Heart left ventricle (tissue), 16 donors: ENCODE measurements around the gene DUSP22. TPM values are rescaled to one million over a fixed set of nuclear protein-coding genes. Genes with fewer than 3 reads are reported as not detected.

ENCODE experiments used
- ATAC-seq, 4 donors: fragments of 200-7000 bp; cut with Tn5 transposase; one replicate each; pipeline ENCODE4 v1.9.1; 2020 to 2022; ENCODE audit warnings: moderate library complexity in 4 of 4, mild to moderate bottlenecking in 3 of 4, moderate number of reproducible peaks in 1 of 4
- DNase-seq, 5 donors: peaks; one replicate each; pipeline ENCODE4 v3.0.0-alpha.2; 2020
- H3K27ac ChIP-seq, 12 donors: fragments of 200-600 bp; sonication (generic) in 4 of 12; one replicate each; pipeline versions ENCODE4 v1.5.0 to v1.8.0; 2016 to 2022; ENCODE audit warnings: mild to moderate bottlenecking in 2 of 12
- H3K27me3 ChIP-seq, 9 donors: fragments of 200-600 bp; sonication (generic) in 2 of 9; one replicate each; pipeline versions ENCODE4 v1.5.1 to v1.8.0; 2016 to 2022; ENCODE audit warnings: mild to moderate bottlenecking in 3 of 9
- H3K36me3 ChIP-seq, 9 donors: fragments of 200-600 bp; sonication (generic) in 2 of 9; one replicate each; pipeline versions ENCODE4 v1.5.0 to v1.8.0; 2018 to 2022; ENCODE audit warnings: mild to moderate bottlenecking in 2 of 9
- H3K4me1 ChIP-seq, 12 donors: fragments of 200-600 bp; sonication (generic) in 4 of 12; one replicate each; pipeline versions ENCODE4 v1.5.0 to v1.8.0; 2016 to 2022; ENCODE audit warnings: mild to moderate bottlenecking in 3 of 12
- H3K4me3 ChIP-seq, 12 donors: fragments of 200-600 bp; sonication (generic) in 4 of 12; one replicate each; pipeline versions ENCODE4 v1.5.0 to v1.8.0; 2017 to 2022; ENCODE audit warnings: mild to moderate bottlenecking in 9 of 12, moderate library complexity in 4 of 12
- H3K9me3 ChIP-seq, 12 donors: fragments of 200-600 bp; sonication (generic) in 4 of 12; one replicate each; pipeline versions ENCODE4 v1.5.0 to v1.8.0; 2016 to 2022; ENCODE audit warnings: mild to moderate bottlenecking in 1 of 12
- CTCF ChIP-seq, 12 donors: fragments of 200-600 bp; sonication (generic) in 4 of 12; IDR thresholded peaks; one replicate each; pipeline versions ENCODE4 v1.5.0 to v1.8.0; 2018 to 2022; ENCODE audit warnings: antibody characterized with exemption in 12 of 12, mild to moderate bottlenecking in 5 of 12
- POLR2A ChIP-seq, 2 donors: fragments of 450-650 bp; IDR thresholded peaks; one replicate each; pipeline ENCODE4 v1.6.1; 2017; ENCODE audit warnings: antibody characterized with exemption in 2 of 2, mild to moderate bottlenecking in 2 of 2, moderate library complexity in 2 of 2
- WGBS, 4 donors: extraction: QIAGEN DNeasy Blood & Tissue Kit in 2 of 4; methylation state at CpG; one replicate each; pipeline versions ENCODE4 v1.1.5 to v1.1.7; 2013 to 2018; 5-methylcytosine and 5-hydroxymethylcytosine counted together
- intact Hi-C, 10 donors: fragments of 100-400 bp; cut with DNase I; formaldehyde crosslinking; loops; one replicate each; pipeline versions ENCODE4 v1.11.1 to v1.14.2; 2022
- polyA plus RNA-seq, 2 donors: library from polyadenylated mRNA; stranded (reverse); fragments of 200-250 nt; gene quantifications; one replicate each; pipeline ENCODE4 v1.2.3, GENCODE V29; 2013
- total RNA-seq, 9 donors: library from RNA; depleted of rRNA in 2 of 9; stranded (reverse); fragments of >200 nt in 2 of 9; fragmentation: NEBNext Ultra II Directional in 3 of 9; extraction: Animal tissue kit (Norgen Biotek cat#: 25700) in 3 of 9; gene quantifications; one replicate each; pipeline versions ENCODE4 v1.1.0 to v1.2.4, GENCODE V29; 2016 to 2023
- donor health status: ischemic (EF 13 %, LVEDD 7.1; RV severe dilation, severe dysfunction).
- donor health status: healthy with polysubstance abuse.
- donor health status: DM: no; HTN: yes; CAD: no.
- donor health status: DM: no; HTN: no; CAD: no.
- donor health status: ischemic (EF 25% LVEDD 6.9; RV normal size, moderate dysfunction).
- donor health status: ischemic (EF 25% LVEDD 5.7; RV mildly dilated, moderate dysfunction).
- donor health status: healthy.
- donor health status: DM: yes; HTN: yes; CAD: no.
- donor health status: ischemic (EF 35%, LVEDD 5.7; RV mildly dilated, moderate dysfunction).
- donor health status: nonischemic (EF 11% LVEDD 7.7; RV severe dilation, severe dysfunction).
- donor health status: DM: yes; HTN: yes; CAD: no.
- donor health status: PGD.
- donor health status: ischemic (EF 29% LVEDD 5.4; RV normal size, mild dysfunction).
- donor health status: nonischemic (EF 23%, LVEDD 6.1; RV moderate dilation, normal function).

The DUSP22 gene
- total and polyA plus RNA-seq, 11 donors = 33.4 to 79.9 (median 48.2) TPM

DNA sequence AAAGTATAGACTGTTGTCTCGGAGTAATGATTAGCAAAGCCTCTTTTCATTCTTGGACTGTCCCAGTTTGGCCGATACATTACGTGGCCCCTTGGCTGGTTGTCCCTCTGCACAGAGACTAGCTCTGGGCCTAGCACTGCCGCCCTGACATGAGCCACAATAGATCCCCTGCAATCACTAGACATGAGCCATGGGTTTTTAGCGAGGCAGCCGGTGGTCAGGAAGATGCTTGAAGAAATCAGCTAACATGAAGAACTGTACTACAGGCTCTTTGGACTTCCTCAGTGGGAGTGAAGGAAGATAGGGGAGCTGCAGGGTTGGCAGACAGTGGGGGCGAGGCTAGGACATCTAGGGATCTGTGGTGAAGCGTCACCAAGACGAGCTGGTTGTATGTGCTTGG, 11.0 kb downstream of the DUSP22 start:
- Histone ChIP-seq H3K36me3 (peaks cover 0 to 32% (median 10%) of the 10 kb centered on the region in 9 donors), H3K27me3 (no peaks in the 10 kb centered on the region), H3K9me3 (no peaks in the 10 kb centered on the region), H3K4me1 (peaks cover 0 to 53% (median 25%) of the 10 kb centered on the region in 12 donors), H3K27ac (no peak overlapping the region), H3K4me3 (no peak overlapping the region)
- TF ChIP-seq POLR2A (IDR thresholded peaks at IDR 0.05) (no peak), CTCF (IDR thresholded peaks at IDR 0.05) (no peak)
- WGBS, 4 donors = 81 to 93% (median 91%) methylated on average over 9 of the region's 9 CpGs
- intact Hi-C loops = no loop called here
- DNase-seq (no peak), ATAC-seq (no peak)

DNA sequence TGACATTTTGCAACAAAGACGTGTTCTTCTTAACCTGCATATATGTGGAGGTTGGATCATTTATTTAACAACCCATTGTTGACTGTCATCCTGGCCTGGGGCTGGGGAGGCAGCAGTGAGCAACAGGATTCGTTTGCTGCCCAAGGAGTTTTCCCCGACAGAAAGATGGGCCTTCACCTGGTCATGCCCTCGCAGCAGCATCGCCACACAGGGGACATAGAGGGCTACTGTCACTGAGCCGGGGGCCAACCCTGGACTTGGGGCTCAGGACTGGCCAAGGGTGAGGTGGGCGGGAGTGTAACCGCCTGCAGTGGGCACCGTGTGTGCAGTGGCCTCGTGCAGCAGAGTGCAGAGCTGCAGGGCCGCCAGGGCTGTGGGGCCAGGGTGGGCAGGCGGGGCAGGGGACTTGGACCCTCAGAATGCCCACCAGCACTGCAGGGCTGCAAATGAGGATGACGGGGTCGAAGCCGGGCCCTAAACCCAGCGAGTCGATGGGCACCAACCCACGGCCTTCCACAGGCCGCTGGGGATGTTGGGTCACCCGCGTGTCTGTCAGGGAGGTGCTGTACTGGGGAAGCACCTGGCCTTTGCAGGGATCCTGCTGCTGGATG, 11.8 kb downstream of the DUSP22 start:
- H3K4me3 ChIP-seq = no peak overlapping the region
- intact Hi-C loops = no loop called here
- H3K36me3 ChIP-seq = peaks cover 0 to 37% (median 10%) of the 10 kb centered on the region in 9 donors
- ATAC-seq = peak in 1 of 4 donors; percentile 4
- H3K9me3 ChIP-seq = no peaks in the 10 kb centered on the region
- TF ChIP-seq POLR2A (IDR thresholded peaks at IDR 0.05) (no peak), CTCF (IDR thresholded peaks at IDR 0.05) (no peak)
- H3K27ac ChIP-seq = no peak overlapping the region
- H3K27me3 ChIP-seq = no peaks in the 10 kb centered on the region
- DNase-seq = no peak
- peaks cover 0 to 45% (median 18%) of the 10 kb centered on the region in 12 donors for H3K4me1 ChIP-seq
- 87 to 90% (median 89%) methylated on average over 21 of the region's 21 CpGs for WGBS, 4 donors

DNA sequence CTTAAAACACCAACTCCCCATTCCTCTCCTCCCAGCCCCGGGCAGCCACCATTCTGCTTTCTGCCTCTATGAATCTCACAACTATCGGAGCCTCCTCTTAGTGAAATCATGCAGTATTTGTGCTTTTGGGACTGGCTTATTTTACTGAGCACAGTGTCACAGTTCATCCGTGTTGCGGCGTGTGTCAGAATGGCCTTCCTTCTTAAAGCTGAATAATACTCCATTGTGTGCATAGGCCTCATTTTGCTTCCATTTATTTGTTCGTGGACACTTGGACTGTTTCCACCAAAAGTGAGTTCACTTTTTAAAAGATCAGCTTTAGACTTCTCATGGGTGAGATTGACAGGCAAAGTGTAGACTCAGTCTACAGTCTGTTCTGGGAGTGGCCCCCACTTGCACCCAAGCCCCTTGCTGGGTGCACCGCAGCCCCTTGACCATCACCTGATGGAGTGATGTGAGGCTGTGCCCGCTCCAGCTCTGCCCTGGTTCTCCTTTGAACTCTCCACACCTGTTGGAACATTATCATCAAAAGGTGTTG, 12.6 kb downstream of the DUSP22 start:
- WGBS, 4 donors = 82 to 87% (median 85%) methylated on average over 8 of the region's 8 CpGs
- TF ChIP-seq POLR2A (IDR thresholded peaks at IDR 0.05) = no peak
- H3K36me3 ChIP-seq = peaks cover 0 to 37% (median 10%) of the 10 kb centered on the region in 9 donors

DNA sequence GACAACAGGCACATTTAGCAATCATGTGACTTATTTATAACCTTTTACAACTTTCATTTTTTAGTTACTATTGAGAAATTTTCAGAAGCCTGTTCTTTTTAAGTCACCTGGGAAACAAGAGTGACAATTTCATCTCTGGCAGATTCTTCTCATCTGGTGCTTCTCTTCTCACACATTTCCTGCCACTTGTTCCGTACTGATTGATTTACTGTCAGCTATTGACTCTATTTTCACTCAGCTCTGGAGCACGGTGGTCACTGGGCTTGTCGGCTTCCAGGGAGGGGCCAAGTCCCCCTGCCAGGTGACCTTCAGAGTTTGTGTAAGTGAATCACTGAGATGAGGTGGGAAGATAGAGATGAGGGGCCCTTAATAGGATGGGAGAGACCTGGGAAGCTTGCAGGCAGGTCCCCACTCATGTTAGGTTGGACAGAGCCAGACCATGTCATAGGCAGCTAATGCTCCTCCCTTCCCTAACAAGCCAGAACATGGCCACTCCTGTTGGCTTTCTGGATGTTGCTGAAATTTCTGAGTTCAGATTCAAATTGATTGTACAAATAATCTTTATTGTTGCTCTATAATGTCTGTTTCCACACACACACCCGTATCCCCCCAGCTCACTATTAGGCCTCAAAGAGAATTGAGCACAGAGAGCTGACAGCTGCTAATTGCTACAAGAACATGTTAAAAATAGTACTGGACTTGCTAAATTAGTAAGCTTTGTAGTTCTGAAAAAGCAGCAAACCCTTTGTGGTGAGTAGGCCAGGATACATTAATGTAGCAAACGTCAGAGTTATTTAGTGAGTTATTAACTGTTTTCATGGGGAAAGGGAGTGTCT, 13.3 kb downstream of the DUSP22 start:
- Histone ChIP-seq H3K4me3 (no peak overlapping the region), H3K4me1 (peaks cover 0 to 31% (median 18%) of the 10 kb centered on the region in 12 donors), H3K27ac (no peak overlapping the region), H3K9me3 (no peaks in the 10 kb centered on the region), H3K27me3 (no peaks in the 10 kb centered on the region), H3K36me3 (peaks cover 0 to 37% (median 10%) of the 10 kb centered on the region in 9 donors)
- DNase-seq = no peak
- WGBS, 4 donors = 59 to 68% (median 63%) methylated on average over 5 of the region's 5 CpGs
- intact Hi-C loops = no loop called here
- ATAC-seq = peak in 1 of 4 donors; percentile 17
- no peak for TF ChIP-seq POLR2A (IDR thresholded peaks at IDR 0.05)
- no peak for TF ChIP-seq CTCF (IDR thresholded peaks at IDR 0.05)

More for the DNA sequence above, 12.6 kb downstream of the DUSP22 start:
- H3K9me3 ChIP-seq = no peaks in the 10 kb centered on the region
- peaks cover 0 to 37% (median 18%) of the 10 kb centered on the region in 12 donors for H3K4me1 ChIP-seq
- no peaks in the 10 kb centered on the region for H3K27me3 ChIP-seq
- no peak overlapping the region for H3K27ac ChIP-seq
- no peak overlapping the region for H3K4me3 ChIP-seq
- ATAC-seq (no peak), DNase-seq (no peak)
- intact Hi-C loops = no loop called here
